SH-SY5Y (cell line): ENCODE results near the gene UGGT2.

Experiments used
- GATA2 ChIP-seq: IDR thresholded peaks from 2 replicates; pipeline ENCODE4 v1.6.1; 2011; ENCODE audit warnings: mild to moderate bottlenecking, low read depth, low read length
- GATA3 ChIP-seq: IDR thresholded peaks from 2 replicates; pipeline ENCODE4 v1.6.1; 2011; ENCODE audit warnings: low read depth, mild to moderate bottlenecking, low read length, moderate library complexity

- no peak for TF ChIP-seq GATA3
- TF ChIP-seq GATA2, result no peak
Measured at GRCh38 chr13:95809429-95809828, 243.8 kb downstream of the UGGT2 start.
